B cell (primary cell): Measurements from ENCODE around the gene IGHMBP2. TPM values are rescaled to one million over a fixed set of nuclear protein-coding genes. Genes with fewer than 3 reads are reported as not detected.

Experiments
- ATAC-seq: fragments of 200-7000 bp; cut with Tn5 transposase; one replicate; pipeline ENCODE4 v1.10.0; 2021; ENCODE audit warnings: low read depth, mild to moderate bottlenecking, moderate number of reproducible peaks, moderate library complexity
- CTCF ChIA-PET: fragments of 350-600 bp; sonication (Branson Sonifier 250); formaldehyde crosslinking; loops from one replicate; lab custom pipeline; 2021; ENCODE audit warnings: antibody characterized with exemption, inconsistent platforms; lab: Charles Lee
- POLR2A ChIA-PET: fragments of 350-600 bp; sonication (Branson Sonifier 250); formaldehyde crosslinking; loops from one replicate; lab custom pipeline; 2021; ENCODE audit warnings: antibody characterized with exemption; lab: Charles Lee
- DNase-seq: peaks from one replicate; pipeline ENCODE4 v3.0.0; 2013
- H2AFZ ChIP-seq: 2 replicates; pipeline ENCODE4 v1.6.1; 2012; ENCODE audit warnings: mild to moderate bottlenecking, low read depth, low read length; ENCODE audit not compliant: insufficient read depth, poor library complexity, severe bottlenecking
- H3K27ac ChIP-seq, 2 donors: 1 replicate in 1 of 2; 2 replicates in 1 of 2; pipeline ENCODE4 v1.5.1; 2012 to 2013; ENCODE audit warnings: low read length in 2 of 2, mild to moderate bottlenecking in 2 of 2, moderate library complexity in 1 of 2
- H3K27me3 ChIP-seq, 4 experiments: fragments of 200-600 bp in 1 of 4; sonication (generic) in 1 of 4; replicated peaks in 1 of 4; 1 replicate in 2 of 4; 2 replicates in 2 of 4; pipeline versions ENCODE4 v1.6.1 to v1.7.0; 2013 to 2016; ENCODE audit warnings: low read length in 3 of 4, mild to moderate bottlenecking in 2 of 4, mixed read lengths in 1 of 4, moderate library complexity in 1 of 4; ENCODE audit not compliant: insufficient read depth in 4 of 4, control insufficient read depth in 3 of 4; ENCODE audit errors: control extremely low read depth in 1 of 4
- H3K36me3 ChIP-seq, 2 experiments: replicated peaks in 1 of 2; 1 replicate in 1 of 2; 2 replicates in 1 of 2; pipeline versions ENCODE4 v1.6.1 to v1.7.1; 2013; ENCODE audit warnings: low read length in 1 of 2; ENCODE audit not compliant: insufficient read depth in 2 of 2, control insufficient read depth in 1 of 2; ENCODE audit errors: control extremely low read depth in 1 of 2, extremely low read depth in 1 of 2
- H3K4me1 ChIP-seq, 2 donors: fragments of 200-600 bp in 1 of 2; sonication (generic) in 1 of 2; 1 replicate in 1 of 2; 2 replicates in 1 of 2; pipeline versions ENCODE4 v1.5.1 to v1.6.1; 2013 to 2017; ENCODE audit warnings: low read length in 2 of 2; ENCODE audit not compliant: control insufficient read depth in 2 of 2, insufficient read depth in 2 of 2
- H3K4me2 ChIP-seq: replicated peaks from 2 replicates; pipeline ENCODE3; 2012; ENCODE audit warnings: mild to moderate bottlenecking, low read depth, low read length; ENCODE audit not compliant: poor library complexity, severe bottlenecking
- H3K4me3 ChIP-seq, 5 experiments: fragments of 200-600 bp in 1 of 5; sonication (generic) in 1 of 5; 1 replicate in 3 of 5; 2 replicates in 2 of 5; pipeline versions ENCODE4 v1.5.1 to v1.7.0; 2011 to 2016; ENCODE audit warnings: low read length in 4 of 5, mild to moderate bottlenecking in 4 of 5, low read depth in 2 of 5, control low read depth in 1 of 5, moderate library complexity in 1 of 5; ENCODE audit not compliant: insufficient read depth in 1 of 5; ENCODE audit errors: control extremely low read depth in 1 of 5, extremely low read depth in 1 of 5
- H3K79me2 ChIP-seq: fragments of 200-600 bp; sonication (generic); one replicate; pipeline ENCODE4 v1.6.0; 2016; ENCODE audit warnings: low read length; ENCODE audit not compliant: control insufficient read depth, insufficient read depth
- H3K9ac ChIP-seq: fragments of 200-600 bp; sonication (generic); 2 replicates; pipeline ENCODE4 v1.6.1; 2017; ENCODE audit warnings: mild to moderate bottlenecking, low read length, moderate library complexity
- H3K9me3 ChIP-seq, 3 donors: one replicate each; pipeline versions ENCODE4 v1.6.1 to v1.7.1; 2013; ENCODE audit warnings: low read length in 2 of 3; ENCODE audit not compliant: control insufficient read depth in 2 of 3, insufficient read depth in 1 of 3; ENCODE audit errors: control extremely low read depth in 1 of 3
- H4K20me1 ChIP-seq: 2 replicates; pipeline ENCODE4 v1.6.0; 2012; ENCODE audit warnings: mild to moderate bottlenecking, low read length; ENCODE audit not compliant: insufficient read depth, control insufficient read depth, poor library complexity, severe bottlenecking
- H3K27ac Mint-ChIP-seq: one replicate; pipeline ENCODE4 v1.8.0; 2021; ENCODE audit warnings: mixed read lengths
- H3K27me3 Mint-ChIP-seq: one replicate; pipeline ENCODE4 v1.8.0; 2021; ENCODE audit warnings: mixed read lengths
- H3K4me1 Mint-ChIP-seq: one replicate; pipeline ENCODE4 v1.8.0; 2021; ENCODE audit warnings: mixed read lengths
- H3K4me3 Mint-ChIP-seq: one replicate; pipeline ENCODE4 v1.8.0; 2021; ENCODE audit warnings: mixed read lengths
- H3K9me3 Mint-ChIP-seq: one replicate; pipeline ENCODE4 v1.8.0; 2022; ENCODE audit warnings: mixed read lengths; ENCODE audit not compliant: insufficient read depth
- EZH2 ChIP-seq: IDR thresholded peaks from 2 replicates; pipeline ENCODE4 v1.6.1; 2012; ENCODE audit warnings: borderline replicate concordance, low read depth, mild to moderate bottlenecking, moderate library complexity, low read length; ENCODE audit not compliant: insufficient read depth, poor library complexity, severe bottlenecking
- WGBS: methylation state at CpG from one replicate; pipeline ENCODE4 v1.1.5; 2013; ENCODE audit warnings: missing lambda C conversion rate; ENCODE audit not compliant: insufficient coverage; 5-methylcytosine and 5-hydroxymethylcytosine counted together
- intact Hi-C: fragments of 100-400 bp; cut with micrococcal nuclease; formaldehyde crosslinking; loops from one replicate; pipeline ENCODE4 v1.10.0; 2022
- polyA plus RNA-seq: library from polyadenylated mRNA; depleted of rRNA; stranded (reverse); fragments of >200 nt; gene quantifications from 2 replicates; pipeline ENCODE4 v1.2.3, GENCODE V29; 2012
- total RNA-seq, 2 donors: library from RNA; stranded (reverse); fragments of 120-200 nt in 1 of 2; gene quantifications; 1 replicate in 1 of 2; 2 replicates in 1 of 2; pipeline versions ENCODE4 v1.2.3 to v1.2.4, GENCODE V29; 2013 to 2022
- TF ChIP-seq, protein P1 (sequence below): fragments of 200-600 bp; IDR thresholded peaks from one replicate; pipeline ENCODE4 v1.8.0; 2022; ENCODE audit warnings: antibody characterized with exemption, mild to moderate bottlenecking

Gene IGHMBP2
- total and polyA plus RNA-seq, 2 donors (not counting 1 experiment from before 2014, with no cell fraction given): 41.4 to 42.9 TPM

- Histone ChIP-seq H3K4me3 (no peak overlapping the region), H3K79me2 (no peaks in the 10 kb centered on the region), H3K9ac (no peak overlapping the region), H3K36me3 (no peaks in the 10 kb centered on the region), H3K4me1 (peaks cover 7 to 8% of the 10 kb centered on the region in 2 donors), H3K27me3 (peaks cover 0 to 19% (median 11%) of the 10 kb centered on the region in 4 experiments), H4K20me1 (no peaks in the 10 kb centered on the region), H3K9me3 (peaks cover 0 to 9% (median 7%) of the 10 kb centered on the region in 3 donors), H2AFZ (no peak overlapping the region), H3K27ac (no peak overlapping the region), H3K4me2 (no peak overlapping the region)
- Mint-ChIP-seq H3K4me3 (peak overlapping the region; percentile 0), H3K27me3 (peaks cover 30% of the 10 kb centered on the region), H3K9me3 (no peaks in the 10 kb centered on the region), H3K4me1 (peaks cover 13% of the 10 kb centered on the region), H3K27ac (no peak overlapping the region)
- CTCF ChIA-PET: interaction anchor here (0.6 to 1.1 kb wide), 2 partner anchors 257 to 1356 kb away, joined by 3 to 4 read pairs; no protein-coding TSS in a partner anchor
- TF ChIP-seq, protein P1, sequence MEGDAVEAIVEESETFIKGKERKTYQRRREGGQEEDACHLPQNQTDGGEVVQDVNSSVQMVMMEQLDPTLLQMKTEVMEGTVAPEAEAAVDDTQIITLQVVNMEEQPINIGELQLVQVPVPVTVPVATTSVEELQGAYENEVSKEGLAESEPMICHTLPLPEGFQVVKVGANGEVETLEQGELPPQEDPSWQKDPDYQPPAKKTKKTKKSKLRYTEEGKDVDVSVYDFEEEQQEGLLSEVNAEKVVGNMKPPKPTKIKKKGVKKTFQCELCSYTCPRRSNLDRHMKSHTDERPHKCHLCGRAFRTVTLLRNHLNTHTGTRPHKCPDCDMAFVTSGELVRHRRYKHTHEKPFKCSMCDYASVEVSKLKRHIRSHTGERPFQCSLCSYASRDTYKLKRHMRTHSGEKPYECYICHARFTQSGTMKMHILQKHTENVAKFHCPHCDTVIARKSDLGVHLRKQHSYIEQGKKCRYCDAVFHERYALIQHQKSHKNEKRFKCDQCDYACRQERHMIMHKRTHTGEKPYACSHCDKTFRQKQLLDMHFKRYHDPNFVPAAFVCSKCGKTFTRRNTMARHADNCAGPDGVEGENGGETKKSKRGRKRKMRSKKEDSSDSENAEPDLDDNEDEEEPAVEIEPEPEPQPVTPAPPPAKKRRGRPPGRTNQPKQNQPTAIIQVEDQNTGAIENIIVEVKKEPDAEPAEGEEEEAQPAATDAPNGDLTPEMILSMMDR: no peak
- TF ChIP-seq EZH2: no peak
- intact Hi-C loops: no loop called here
- ATAC-seq (no peak), DNase-seq (no peak)
- WGBS: 97% methylated on average over 13 of the region's 18 CpGs
- POLR2A ChIA-PET: no interaction called here
Measured at GRCh38 chr11:68868221-68868835, 35.4 kb upstream of the IGHMBP2 start.

DNA sequence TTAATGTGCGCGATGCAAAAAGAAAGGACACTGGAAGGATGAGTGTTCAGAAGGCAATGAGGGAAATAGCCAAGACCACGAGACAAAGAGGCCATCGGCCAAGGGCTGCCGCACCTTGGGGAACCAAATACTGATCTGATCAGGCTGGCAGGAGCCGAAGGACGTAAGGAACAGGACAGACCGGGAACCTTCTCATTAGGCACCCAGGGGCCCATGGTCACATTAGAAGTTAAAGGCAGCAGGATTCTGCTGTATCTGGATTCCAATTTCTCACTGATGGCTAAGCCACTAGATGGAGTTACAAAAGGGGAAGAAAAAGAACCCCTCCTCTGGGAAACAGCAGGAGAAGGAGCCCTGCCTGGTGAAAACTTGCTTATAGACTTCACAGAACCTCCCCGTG, 33.2 kb upstream of the IGHMBP2 start:
- ChIA-PET CTCF (interaction anchor here (1.0 kb wide), 1 partner anchor 57 kb away, joined by 3 read pairs; no protein-coding TSS in a partner anchor), POLR2A (interaction anchor here (0.7 kb wide), 1 partner anchor 12 kb away, joined by 6 read pairs; no protein-coding TSS in a partner anchor)
- Histone ChIP-seq H3K27me3 (peaks cover 0 to 19% (median 11%) of the 10 kb centered on the region in 4 experiments), H3K36me3 (no peaks in the 10 kb centered on the region), H3K4me3 (peak overlapping the region in 2 of 5 experiments; percentile 7 to 23), H3K9ac (no peak overlapping the region), H3K27ac (no peak overlapping the region), H2AFZ (no peak overlapping the region), H3K4me1 (peaks cover 7 to 8% of the 10 kb centered on the region in 2 donors), H3K9me3 (no peaks in the 10 kb centered on the region), H4K20me1 (no peaks in the 10 kb centered on the region), H3K4me2 (no peak overlapping the region), H3K79me2 (no peaks in the 10 kb centered on the region)
- ATAC-seq (no peak), DNase-seq (no peak)
- WGBS: 51% methylated on average over 7 of the region's 9 CpGs
- intact Hi-C loops: no loop called here
- peak overlapping the region; percentile 84 for H3K4me3 Mint-ChIP-seq
- no peak overlapping the region for H3K27ac Mint-ChIP-seq
- TF ChIP-seq EZH2: no peak
- TF ChIP-seq, protein P1: no peak
- H3K4me1 Mint-ChIP-seq: peaks cover 13% of the 10 kb centered on the region
- no peaks in the 10 kb centered on the region for H3K9me3 Mint-ChIP-seq
- peaks cover 30% of the 10 kb centered on the region for H3K27me3 Mint-ChIP-seq
